K562 (cell line): ENCODE data around the gene ITPR1. TPM values are rescaled to one million over a fixed set of nuclear protein-coding genes. Genes with fewer than 3 reads are reported as not detected.

Source experiments
- ATAC-seq: fragments of 200-7000 bp; cut with Tn5 transposase; 3 replicates; pipeline ENCODE4 v1.9.1; 2020; ENCODE audit warnings: moderate library complexity
- BruUV-seq: library from RNA; stranded (reverse); fragments of 400-500 nt; replicated peaks from 2 replicates; lab custom pipeline; 2021; lab: Mats Ljungman, UMichigan
- CTCF ChIA-PET: fragments of 300-600 bp; formaldehyde crosslinking; extraction: SDS; loops from one replicate; lab custom pipeline; 2021; ENCODE audit warnings: low intra/inter-chr PET ratio; lab: Yijun Ruan, JAX
- POLR2A ChIA-PET: fragments of 300-600, 350-650 bp; sonication (Branson Sonifier 250); formaldehyde crosslinking; extraction: SDS; loops from one replicate; lab custom pipeline; 2021; ENCODE audit warnings: antibody characterized with exemption, inconsistent platforms; lab: Yijun Ruan, JAX
- DNase-seq, 4 experiments: peaks; one replicate each; pipeline versions ENCODE4 v3.0.0 to v3.0.0-alpha.2; 2011 to 2018; ENCODE audit warnings: low spot score in 3 of 4, mixed read lengths in 3 of 4; ENCODE audit errors: extremely low read depth in 1 of 4
- FAIRE-seq: peaks from 2 replicates; lab custom pipeline; 2011; peaks lifted over from hg19 to GRCh38; lab: Jason Lieb, UNC
- H2AFZ ChIP-seq: 2 replicates; pipeline ENCODE4 v1.6.0; 2011; ENCODE audit warnings: low read depth, low read length, control low read depth, inconsistent platforms
- H3K27ac ChIP-seq: fragments of 200-600 bp; 3 replicates; pipeline ENCODE4 v1.8.0; 2011; ENCODE audit warnings: low read depth, mild to moderate bottlenecking, control low read depth, inconsistent platforms, low read length, moderate library complexity, mixed read lengths; ENCODE audit errors: extremely low read depth
- H3K27me3 ChIP-seq, 2 experiments: fragments of 300-600 bp in 1 of 2; 2 replicates in 1 of 2; 3 replicates in 1 of 2; pipeline versions ENCODE4 v1.6.0 to v1.8.0; 2011; ENCODE audit warnings: inconsistent platforms in 2 of 2, low read length in 2 of 2, mild to moderate bottlenecking in 1 of 2, mixed read lengths in 1 of 2, moderate library complexity in 1 of 2; ENCODE audit not compliant: control insufficient read depth in 2 of 2, insufficient read depth in 2 of 2
- H3K36me3 ChIP-seq: fragments of 300-600 bp; 3 replicates; pipeline ENCODE4 v1.8.0; 2011; ENCODE audit warnings: mild to moderate bottlenecking, low read length, inconsistent platforms; ENCODE audit not compliant: control insufficient read depth, insufficient read depth
- H3K4me1 ChIP-seq, 2 experiments: fragments of 200-600 bp in 1 of 2; replicated peaks in 1 of 2; 2 replicates in 1 of 2; 3 replicates in 1 of 2; pipeline versions ENCODE4 v1.5.1 to v1.8.0; 2011; ENCODE audit warnings: inconsistent platforms in 2 of 2, low read length in 2 of 2, mild to moderate bottlenecking in 1 of 2, mixed read lengths in 1 of 2, moderate library complexity in 1 of 2; ENCODE audit not compliant: control insufficient read depth in 2 of 2, insufficient read depth in 2 of 2
- H3K4me2 ChIP-seq: 2 replicates; pipeline ENCODE4 v1.6.1; 2011; ENCODE audit warnings: low read length, control low read depth, inconsistent platforms, mixed read lengths; ENCODE audit not compliant: insufficient read depth
- H3K4me3 ChIP-seq: fragments of 200-600 bp; sonication (generic), shearing (Covaris generic); 2 replicates; pipeline ENCODE4 v1.5.1; 2016; ENCODE audit warnings: control low read depth, inconsistent platforms
- H3K79me2 ChIP-seq: fragments of 200-600 bp; 3 replicates; pipeline ENCODE4 v1.8.0; 2011; ENCODE audit warnings: low read length, inconsistent platforms; ENCODE audit not compliant: control insufficient read depth, insufficient read depth
- H3K9ac ChIP-seq, 2 experiments: 2 replicates each; pipeline versions ENCODE4 v1.6.0 to v1.6.1; 2011; ENCODE audit warnings: low read depth in 2 of 2, low read length in 2 of 2, control low read depth in 1 of 2, inconsistent platforms in 1 of 2, mild to moderate bottlenecking in 1 of 2, mixed read lengths in 1 of 2; ENCODE audit not compliant: insufficient read depth in 1 of 2
- H3K9me1 ChIP-seq: one replicate; pipeline ENCODE4 v1.6.0; 2011; ENCODE audit warnings: inconsistent platforms, mild to moderate bottlenecking, low read length, moderate library complexity; ENCODE audit not compliant: control insufficient read depth, insufficient read depth
- H3K9me3 ChIP-seq: replicated peaks from 2 replicates; pipeline ENCODE4 v1.5.1; 2011; ENCODE audit warnings: low read depth, low read length, inconsistent platforms; ENCODE audit not compliant: control insufficient read depth, insufficient read depth
- H4K20me1 ChIP-seq: replicated peaks from 2 replicates; pipeline ENCODE4 v1.6.1; 2011; ENCODE audit warnings: low read length, inconsistent platforms, mixed read lengths; ENCODE audit not compliant: control insufficient read depth, insufficient read depth
- BCLAF1 ChIP-seq, 2 experiments: fragments of 450-650 bp in 1 of 2; IDR thresholded peaks; 2 replicates each; pipeline ENCODE4 v1.6.1; 2011 to 2017; ENCODE audit warnings: low read depth in 2 of 2, antibody characterized with exemption in 1 of 2, borderline replicate concordance in 1 of 2, low read length in 1 of 2, mild to moderate bottlenecking in 1 of 2, mixed read lengths in 1 of 2; ENCODE audit not compliant: control insufficient read depth in 1 of 2
- FOXP4 ChIP-seq: sonication (generic); formaldehyde crosslinking; IDR thresholded peaks from 2 replicates; pipeline ENCODE4 v1.8.0; 2022; ENCODE audit warnings: mild to moderate bottlenecking, missing genetic modification reagents, borderline replicate concordance
- MAFG ChIP-seq: fragments of 450-650 bp; conservative IDR thresholded peaks from 2 replicates; pipeline ENCODE4 v1.6.1; 2016; ENCODE audit warnings: missing genetic modification characterization, missing compliant biosample characterization
- RCOR1 ChIP-seq, 2 experiments: IDR thresholded peaks; 2 replicates each; pipeline ENCODE4 v1.6.1; 2012; ENCODE audit warnings: low read depth in 2 of 2, low read length in 2 of 2, borderline replicate concordance in 1 of 2, improper control_type of control experiment in 1 of 2
- ZBTB17 ChIP-seq: fragments of 450-650 bp; formaldehyde crosslinking; IDR thresholded peaks from 2 replicates; pipeline ENCODE4 v1.4.0; 2020; ENCODE audit warnings: mild to moderate bottlenecking
- ZBTB33 ChIP-seq: sonication (generic); formaldehyde crosslinking; IDR thresholded peaks from 2 replicates; pipeline ENCODE4 v1.8.1; 2023; ENCODE audit warnings: mild to moderate bottlenecking, missing genetic modification reagents
- ZC3H11A ChIP-seq: IDR thresholded peaks from 2 replicates; pipeline ENCODE4 v1.6.1; 2012; ENCODE audit warnings: low read depth, low read length, improper control_type of control experiment
- WGBS: fragments of 100-300 bp; shearing (Covaris generic); methylation state at CpG from one replicate; pipeline ENCODE4 v1.1.6; 2016; ENCODE audit warnings: low coverage, mixed read lengths; ENCODE audit not compliant: insufficient coverage; ENCODE audit errors: missing lambda C conversion rate; 5-methylcytosine and 5-hydroxymethylcytosine counted together
- in situ Hi-C: fragments of 300-500 bp; cut with MboI; formaldehyde crosslinking; loops from 4 replicates; pipeline ENCODE4 v1.15.0; 2018; ENCODE audit warnings: inconsistent platforms, mixed read lengths
- intact Hi-C: fragments of 100-400 bp; cut with micrococcal nuclease; formaldehyde crosslinking; loops from 2 replicates; pipeline ENCODE4 v1.14.2; 2022
- polyA plus RNA-seq, 8 experiments: library from polyadenylated mRNA; depleted of rRNA in 4 of 8; stranded (reverse) in 5 of 8; unstranded in 3 of 8; fragments of >200 nt; fragmentation: Nextera tagmentation in 2 of 8; fragmentation: Illumina TruSeq in 1 of 8; extraction: Ambion mirVana in 2 of 8; extraction: Trizol in 1 of 8; gene quantifications; 2 replicates each; pipeline versions ENCODE4 v1.2.1 to v1.2.3, GENCODE V29; 2011 to 2014; ENCODE audit warnings: inconsistent platforms in 1 of 8, missing spikeins in 1 of 8
- total RNA-seq, 7 experiments: library from RNA; depleted of rRNA in 6 of 7; stranded (reverse); fragments of >200 nt in 6 of 7; fragmentation: Illumina TruSeq in 2 of 7; extraction: Trizol in 2 of 7; gene quantifications; 2 replicates each; pipeline versions ENCODE4 v1.2.1 to v1.2.3, GENCODE V29; 2011 to 2021; ENCODE audit warnings: low replicate concordance in 1 of 7

The ITPR1 gene
- total and polyA plus RNA-seq, 9 of the 15 experiments (the other 6 are each of a cell fraction or from before 2014, with no cell fraction given) = 22.4 to 40.0 (median 27.4) TPM

- TF ChIP-seq RCOR1 (IDR thresholded peaks at IDR 0.05; ENCODE audit: borderline replicate concordance in 1 of 2, low read depth in 2 of 2, low read length in 2 of 2) = no peak
Observed at GRCh38 chr3:4751502-4752101, 258.5 kb downstream of the ITPR1 start (continued).

- 63% methylated on average over 17 of the region's 17 CpGs for WGBS
- Histone ChIP-seq H3K36me3 (no peaks in the 10 kb centered on the region; the same call in 2 of the 3 replicates), H3K27ac (no peak overlapping the region), H3K4me3 (no peak overlapping the region), H2AFZ (peak overlapping the region; percentile 40; the same call in 1 of the 2 replicates), H3K27me3 (no peaks in the 10 kb centered on the region), H3K79me2 (no peaks in the 10 kb centered on the region), H4K20me1 (no peaks in the 10 kb centered on the region), H3K9me3 (no peaks in the 10 kb centered on the region), H3K4me1 (peaks cover 0 to 23% of the 10 kb centered on the region in 2 experiments; a peak in 4 of 5 replicates), H3K4me2 (no peak overlapping the region), H3K9me1 (no peaks in the 10 kb centered on the region), H3K9ac (no peak overlapping the region)
- ATAC-seq (peak; percentile 60), DNase-seq (peak in 2 of 4 experiments; percentile 51 to 60), FAIRE-seq (peak; percentile 32)
- intact Hi-C loops = no loop called here
- CTCF ChIA-PET = no interaction called here
- BruUV-seq = no TSS peak
- in situ Hi-C loops = no loop called here
- POLR2A ChIA-PET = interaction anchor here (0.8 to 2.5 kb wide), 6 partner anchors 11 to 228 kb away, joined by 3 to 8 read pairs (median 3); no protein-coding TSS in a partner anchor
- TF ChIP-seq ZBTB17 (CRISPR knock-in tag) = no peak
- 0 out of 2 replicates have a peak, but pooled peaks have one; percentile 14 for TF ChIP-seq MAFG (tag)
- no peak for TF ChIP-seq FOXP4 (CRISPR knock-in tag)
- TF ChIP-seq ZC3H11A = no peak
- no peak for TF ChIP-seq BCLAF1 (IDR thresholded peaks at IDR 0.05; ENCODE audit: borderline replicate concordance in 1 of 2, control insufficient read depth in 1 of 2, low read depth in 2 of 2, low read length in 1 of 2)
- TF ChIP-seq ZBTB33 (CRISPR knock-in tag) = 0 out of 2 replicates have a peak, but pooled peaks have one; percentile 10
Observed at GRCh38 chr3:4752201-4753072, 259.3 kb downstream of the ITPR1 start.
